NCI-H526 treated with DMSO at 0.1 percent for 48 hours (cell line): ENCODE measurements around the gene E2F1.
"Not testable (repeated sequence)": the region's sequence is repeated elsewhere in the genome, so short reads cannot be mapped to it uniquely, and the experiment has no call there.

Experiments used
- DNase-seq: peaks from one replicate; lab custom pipeline; 2025; lab: John Stamatoyannopoulos, UW

The E2F1 gene

GRCh38 chr20:33657704-33658095 is 28.5 kb downstream of the E2F1 start:
- no peak for DNase-seq

DNA sequence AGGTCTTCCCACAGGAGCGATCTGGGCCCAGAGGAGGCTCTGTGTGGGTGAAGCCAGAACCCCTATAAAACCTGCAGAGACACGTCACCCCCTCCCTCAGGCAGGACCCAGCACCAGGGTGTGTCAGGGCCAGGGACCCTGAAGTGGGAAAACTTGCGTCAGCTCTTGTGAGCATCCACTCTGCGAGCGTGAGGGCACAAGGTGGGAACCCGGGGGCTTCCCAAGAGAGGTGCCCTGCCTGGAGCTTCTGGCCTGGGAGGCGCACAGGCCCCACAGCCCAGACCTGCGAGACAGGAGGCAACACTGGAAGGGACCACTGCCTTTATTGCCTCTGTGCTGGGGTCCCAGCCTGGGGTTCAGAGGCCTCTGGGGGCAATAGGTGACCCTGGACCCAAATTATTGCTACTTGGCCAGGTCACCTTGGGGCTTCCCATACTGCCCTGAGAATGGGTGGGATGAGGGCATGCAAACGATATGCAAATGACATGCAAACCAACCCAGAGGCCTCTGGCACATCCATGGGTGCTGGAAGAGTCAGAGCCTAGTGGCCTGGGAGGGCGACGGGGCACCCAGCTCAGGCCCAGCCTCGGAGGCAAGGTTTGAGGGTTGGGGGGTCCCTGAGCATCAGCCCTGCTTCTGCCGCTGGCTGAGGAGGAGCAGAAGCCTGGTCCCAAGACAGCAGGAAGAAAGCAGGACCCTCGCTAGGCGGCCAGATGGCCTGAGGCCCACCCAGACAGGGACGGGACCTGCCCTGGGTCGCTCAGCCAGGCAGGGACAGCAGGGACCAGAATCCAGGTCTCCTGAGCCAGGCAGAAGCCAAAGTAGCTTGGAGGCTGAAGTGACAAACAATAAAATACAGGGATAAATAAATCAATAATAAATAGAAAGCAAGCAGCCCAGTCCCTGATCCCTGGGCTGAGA is 29.1 kb downstream of the E2F1 start:
- DNase-seq, result peak; percentile 73

DNA sequence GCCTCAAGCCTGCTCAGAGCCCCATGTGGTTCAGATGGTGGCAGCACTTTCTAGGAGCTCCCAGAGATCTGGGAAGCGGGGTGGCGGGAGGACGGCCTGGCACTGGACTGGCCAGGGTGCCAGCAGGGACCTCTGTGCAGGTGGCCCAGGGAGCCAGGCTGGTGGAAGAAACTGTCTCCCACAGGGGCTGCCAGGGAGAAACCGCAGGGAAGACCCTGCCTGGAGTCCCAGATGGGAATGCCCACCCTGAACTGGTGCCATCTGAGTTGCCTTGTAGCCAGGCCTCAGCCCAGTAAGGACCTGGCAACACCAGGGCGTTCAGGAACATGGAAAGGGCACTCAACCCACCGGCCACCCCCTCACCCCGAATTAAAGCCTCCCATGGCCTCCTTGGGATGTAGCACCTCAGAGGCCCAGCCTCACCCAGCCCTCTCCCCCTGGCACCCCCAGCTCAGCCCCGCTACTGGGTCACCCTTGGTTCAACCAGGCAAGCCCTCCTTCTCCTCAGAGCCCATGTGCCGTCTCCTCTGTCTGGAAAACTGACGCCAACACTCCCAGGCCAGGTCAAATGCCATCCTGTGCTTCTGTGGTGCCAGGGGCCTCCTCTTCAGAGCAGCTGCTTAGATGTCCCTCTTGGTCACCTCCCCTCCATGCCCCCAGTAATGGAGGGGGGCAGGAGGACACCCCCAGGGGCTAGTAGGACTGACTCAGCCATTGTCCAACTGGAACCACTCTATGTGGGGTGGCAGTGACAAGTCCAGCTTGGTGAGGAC is 30.0 kb downstream of the E2F1 start:
- no peak for DNase-seq

DNA sequence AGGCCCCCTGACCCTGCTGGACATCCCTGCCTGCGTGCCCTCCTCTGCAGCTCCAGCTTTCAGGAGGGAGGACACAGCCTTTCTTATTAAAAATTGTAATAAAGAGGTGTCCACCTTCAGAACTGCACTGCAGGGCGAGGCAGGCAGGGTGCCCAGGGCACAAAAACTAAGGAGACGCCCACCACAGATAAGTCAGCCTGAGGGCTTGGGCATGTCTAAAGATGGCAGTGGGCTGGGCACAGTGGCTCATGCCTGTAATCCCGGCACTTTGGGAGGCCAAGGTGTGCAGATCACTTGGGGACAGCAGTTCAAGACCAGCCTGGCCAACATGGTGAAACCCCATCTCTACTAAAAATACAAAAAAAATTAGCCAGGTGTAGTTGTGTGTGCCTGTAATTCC is 31.0 kb downstream of the E2F1 start:
- DNase-seq, result no peak

DNA sequence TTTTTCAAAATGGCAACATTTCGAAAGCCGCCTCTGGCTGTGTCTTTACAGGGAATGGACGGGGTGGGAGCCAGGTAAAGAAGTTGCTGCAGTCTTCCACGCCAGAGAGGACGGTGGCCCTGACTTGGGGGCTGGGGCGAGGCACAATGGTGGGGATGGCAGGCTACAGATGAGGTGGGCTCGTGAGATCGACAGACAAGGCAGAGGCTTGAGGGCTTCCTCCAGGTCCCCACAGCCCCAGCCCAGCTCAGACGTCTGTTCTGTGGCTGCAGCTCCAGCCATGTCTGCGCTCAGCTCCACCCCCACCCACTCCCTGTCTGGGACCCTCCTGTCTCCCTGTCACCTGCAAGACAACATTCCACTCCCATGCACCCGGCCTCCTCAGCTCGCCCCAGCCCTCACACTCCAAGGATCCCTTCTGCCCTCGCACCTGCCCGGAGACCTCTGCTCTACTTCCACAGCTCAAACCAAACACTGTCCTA is 31.5 kb downstream of the E2F1 start:
- DNase-seq, result no peak

DNA sequence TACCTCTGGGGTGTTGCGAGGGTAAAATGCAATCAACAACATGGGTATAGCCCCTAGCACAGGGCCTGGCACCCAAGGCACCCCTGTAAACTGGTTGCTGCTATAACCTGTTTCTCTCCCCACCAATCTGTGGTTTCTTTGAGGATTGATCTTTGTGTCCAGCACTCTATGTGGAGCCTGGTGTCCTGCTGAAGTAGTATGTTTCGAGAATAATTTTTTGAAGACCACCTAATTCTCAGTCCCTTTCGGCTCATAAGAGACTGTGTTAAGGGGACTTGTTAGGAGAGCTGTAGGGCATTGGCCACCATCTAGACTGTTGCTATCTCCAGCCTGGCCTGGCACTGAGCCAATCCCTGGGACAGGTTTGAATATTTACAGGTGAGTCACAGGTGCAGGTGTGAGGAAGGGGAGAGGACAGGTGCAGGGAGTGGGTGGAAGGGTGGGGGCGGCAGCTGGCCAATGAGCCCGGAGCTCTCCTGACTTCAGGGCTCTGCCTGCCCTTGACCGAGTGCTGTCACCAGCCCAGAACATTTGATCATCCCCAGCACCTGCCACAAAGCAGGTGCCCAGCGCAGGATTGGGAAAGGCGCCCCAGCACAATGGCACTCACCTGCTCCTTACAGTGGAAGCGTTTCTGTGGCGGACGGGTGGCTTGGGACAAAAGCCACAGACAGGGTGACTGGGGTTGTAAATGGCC is 32.1 kb downstream of the E2F1 start:
- peak; percentile 95 for DNase-seq

DNA sequence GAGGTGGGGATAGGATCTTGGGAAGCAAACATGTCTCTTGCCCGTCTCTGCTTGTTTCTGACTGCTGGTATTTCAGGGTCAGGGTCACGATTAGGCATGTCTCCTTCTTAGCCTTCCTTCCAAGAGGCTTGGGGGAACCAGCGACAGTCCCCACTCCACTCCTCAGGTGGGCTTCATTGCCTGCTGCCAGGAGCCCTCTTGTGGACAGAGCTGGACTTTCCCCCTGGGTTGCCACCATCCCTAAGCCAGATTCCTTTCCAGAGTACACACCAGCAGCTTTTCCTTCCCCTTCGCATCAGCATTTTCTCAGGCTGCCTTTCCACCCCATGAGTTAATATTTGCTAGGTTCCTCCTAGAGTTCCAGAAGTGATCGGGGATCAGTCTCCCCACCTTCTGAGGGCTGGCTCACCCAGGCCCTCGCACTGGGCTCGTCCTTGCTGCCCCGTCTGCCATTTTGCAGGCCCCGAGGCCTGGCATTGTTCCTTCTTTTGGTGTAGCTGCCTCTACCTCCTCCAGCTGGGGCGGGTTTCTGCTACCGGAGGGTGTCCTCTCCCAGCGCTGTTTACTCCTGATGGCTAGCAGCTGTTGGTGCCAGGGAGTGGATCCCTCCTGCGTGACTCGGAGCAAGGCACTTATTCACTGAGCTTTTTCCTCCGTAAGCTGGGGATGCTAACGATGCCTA is 32.8 kb downstream of the E2F1 start:
- peak; percentile 64 for DNase-seq

- no peak for DNase-seq
These were observed 34.6 kb downstream of the E2F1 start for GRCh38 chr20:33651562-33652048.

- no peak for DNase-seq
These were observed 35.2 kb downstream of the E2F1 start for GRCh38 chr20:33650753-33651561.

DNA sequence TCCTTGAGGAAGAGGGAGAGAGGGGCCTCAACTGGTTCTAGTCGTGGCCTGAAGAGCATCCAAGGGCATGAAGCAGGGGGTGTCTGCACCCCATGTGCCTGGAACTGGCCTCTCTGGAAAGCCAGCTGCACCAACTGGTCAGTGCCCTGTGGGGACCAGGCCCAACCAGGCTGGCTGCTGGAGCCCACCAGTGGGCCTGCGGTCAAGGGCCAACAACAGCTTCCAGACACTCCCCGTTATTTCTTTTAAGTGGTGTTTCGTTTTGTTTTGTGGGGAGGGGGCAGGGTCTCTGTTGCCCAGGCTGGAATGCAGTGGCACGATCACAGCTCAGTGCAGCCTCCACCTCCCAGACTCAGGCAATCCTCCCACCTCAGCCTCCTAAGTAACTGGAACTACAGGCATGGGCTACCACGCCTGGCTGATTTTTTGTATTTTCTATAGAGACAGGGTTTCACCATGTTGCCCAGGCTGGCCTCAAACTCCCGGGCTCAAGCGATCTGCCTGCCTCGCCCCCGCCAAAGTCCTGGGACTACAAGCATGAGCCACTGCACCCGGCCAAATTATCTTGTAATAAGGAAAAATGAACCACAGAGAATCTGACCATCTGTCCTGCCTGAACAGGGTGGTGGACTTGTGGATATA is 36.0 kb downstream of the E2F1 start:
- no peak for DNase-seq

DNA sequence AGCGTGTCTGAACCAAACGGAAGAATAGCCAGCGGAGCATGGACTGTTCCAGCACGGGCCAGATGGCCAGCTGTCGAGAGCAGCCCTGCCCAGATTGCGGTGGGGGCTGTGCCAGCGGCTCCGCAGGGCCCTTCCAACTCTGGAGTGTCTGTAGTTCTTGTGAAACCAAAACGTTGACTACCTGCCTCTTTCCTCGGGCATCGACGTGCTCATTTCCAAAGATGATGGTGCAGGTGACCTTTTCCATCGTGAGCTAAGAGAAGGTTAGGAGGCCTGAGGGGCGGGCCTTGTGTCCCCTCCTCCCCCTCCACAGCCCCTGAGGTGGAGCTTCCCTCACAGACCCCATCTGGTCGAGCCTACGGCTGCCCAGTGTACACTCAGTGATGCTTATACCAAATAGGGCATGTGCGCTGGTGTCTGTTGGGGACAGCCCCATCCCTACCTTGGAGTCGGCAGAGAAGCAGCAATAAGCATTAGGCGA is 36.9 kb downstream of the E2F1 start:
- DNase-seq, result no peak

- DNase-seq, result no peak
These were observed 37.7 kb downstream of the E2F1 start for GRCh38 chr20:33648396-33649004.

DNA sequence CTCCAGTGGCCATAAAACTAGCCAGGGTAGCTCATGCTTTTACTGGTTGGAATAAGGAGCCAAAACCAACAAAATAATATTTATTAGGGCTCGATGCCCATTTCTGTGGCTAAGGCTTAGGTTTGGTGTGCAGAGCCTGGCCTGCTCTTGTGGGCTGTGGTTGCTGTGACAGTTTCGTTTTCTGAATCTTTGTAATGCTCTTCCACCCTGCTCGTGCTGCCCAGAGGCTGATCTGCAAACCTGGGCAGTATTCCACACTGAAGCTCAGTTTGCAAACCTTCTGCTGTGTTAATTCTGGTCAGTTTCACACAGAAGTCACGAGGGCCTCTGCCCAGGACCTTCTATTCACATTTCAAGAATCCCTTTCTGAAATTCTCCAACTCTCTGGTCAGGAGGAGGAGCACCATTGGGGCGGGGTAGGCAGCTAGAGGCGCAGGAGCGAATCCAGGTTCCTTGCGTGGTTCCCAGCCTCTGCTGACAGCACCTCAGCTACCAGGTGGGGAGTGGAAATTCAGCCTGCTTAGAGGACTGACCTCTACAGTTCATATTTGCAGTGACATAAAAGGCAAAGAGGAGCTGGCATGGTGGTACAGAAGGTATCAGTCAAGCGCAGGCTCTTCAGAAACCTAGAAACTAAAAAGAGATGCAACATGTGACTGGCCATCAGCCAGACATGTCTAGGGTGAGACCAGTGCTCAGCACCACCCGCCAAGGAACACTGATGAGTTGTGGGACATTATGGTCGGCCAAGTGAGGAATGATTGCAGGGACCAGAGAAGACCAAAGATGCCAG is 38.4 kb downstream of the E2F1 start:
- no peak for DNase-seq

GRCh38 chr20:33646959-33647602 is 39.1 kb downstream of the E2F1 start:
- DNase-seq, result not testable (repeated sequence)

DNA sequence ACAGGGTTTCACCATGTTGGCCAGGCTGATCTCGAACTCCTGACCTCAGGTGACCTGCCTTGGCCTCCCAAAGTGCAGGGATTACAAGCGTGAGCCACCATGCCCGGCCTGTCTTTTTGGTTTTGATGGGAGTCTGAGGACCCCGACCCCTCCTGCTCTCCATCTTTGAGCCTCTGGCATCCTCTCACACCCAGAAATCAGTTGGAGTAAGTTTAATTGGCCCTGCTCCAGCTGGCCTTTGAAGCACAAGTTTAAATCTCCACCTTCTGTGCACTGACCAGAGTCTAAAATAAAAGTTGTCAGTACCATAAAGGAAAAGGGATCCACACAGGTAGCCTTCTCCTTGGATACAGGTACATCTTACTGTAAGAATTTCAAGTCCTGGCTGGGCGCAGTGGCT is 40.0 kb downstream of the E2F1 start:
- DNase-seq, result no peak

DNA sequence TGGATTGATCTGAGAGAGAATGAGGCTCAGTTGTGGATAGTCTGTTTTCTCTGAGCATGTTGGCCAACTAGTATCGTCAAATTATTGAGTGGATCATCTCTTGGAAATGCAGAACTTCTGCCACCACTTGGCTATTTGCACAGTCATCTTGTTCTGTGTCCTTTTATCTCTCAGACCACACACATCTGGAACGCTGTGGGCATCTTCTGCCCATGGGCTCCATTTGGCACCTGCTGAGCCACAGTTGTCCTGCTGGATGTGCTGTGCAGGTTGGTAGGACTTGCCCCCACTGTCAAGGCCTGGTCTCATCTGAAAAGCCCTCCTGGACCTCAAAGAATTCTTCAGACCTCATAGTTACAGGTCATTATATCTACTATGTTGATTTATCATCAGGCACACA is 40.8 kb downstream of the E2F1 start:
- DNase-seq, result no peak

DNA sequence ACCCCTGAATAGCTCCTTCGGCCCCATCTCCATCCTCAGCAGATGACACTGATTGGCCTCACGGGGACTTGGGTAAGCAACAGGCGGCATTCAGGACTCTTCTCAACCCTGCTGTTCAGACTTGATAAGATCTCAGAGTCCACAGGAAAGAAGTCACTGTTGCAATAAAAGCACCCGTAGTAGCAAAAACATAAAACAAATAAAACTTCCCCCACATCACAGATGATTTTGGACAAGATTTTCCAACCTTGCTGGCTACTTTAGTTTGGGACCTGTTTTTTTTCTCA is 41.2 kb downstream of the E2F1 start:
- no peak for DNase-seq

- no peak for DNase-seq
These were observed 41.7 kb downstream of the E2F1 start for GRCh38 chr20:33644313-33645071.
